HepG2 (cell line): ENCODE measurements around the gene DLG2. TPM values are rescaled to one million over a fixed set of nuclear protein-coding genes. Genes with fewer than 3 reads are reported as not detected.

Experiments
- ATAC-seq: fragments of 200-7000 bp; cut with Tn5 transposase; 3 replicates; pipeline ENCODE4 v1.9.1; 2020; ENCODE audit warnings: mild to moderate bottlenecking, moderate library complexity
- BruUV-seq: library from RNA; stranded (reverse); fragments of 400-500 nt; replicated peaks from 2 replicates; lab custom pipeline; 2021; lab: Mats Ljungman, UMichigan
- CTCF ChIA-PET: fragments of 300-600 bp; formaldehyde crosslinking; extraction: SDS; loops from one replicate; lab custom pipeline; 2021; ENCODE audit warnings: low total read pairs, inconsistent platforms, low intra/inter-chr PET ratio; lab: Yijun Ruan, JAX
- POLR2A ChIA-PET: fragments of 350-600 bp; sonication (Branson Sonifier 250); formaldehyde crosslinking; loops from one replicate; lab custom pipeline; 2020; ENCODE audit warnings: antibody characterized with exemption, inconsistent platforms; lab: Yijun Ruan, JAX
- DNase-seq: peaks from one replicate; pipeline ENCODE4 v3.0.0-alpha.2; 2015; ENCODE audit warnings: low spot score
- FAIRE-seq: peaks from 3 replicates; lab custom pipeline; 2011; peaks lifted over from hg19 to GRCh38; lab: Jason Lieb, UNC
- H2AFZ ChIP-seq: one replicate; pipeline ENCODE4 v1.6.1; 2011; ENCODE audit warnings: low read length, inconsistent platforms
- H3K27ac ChIP-seq: fragments of 300-600 bp; 3 replicates; pipeline ENCODE4 v1.8.0; 2011; ENCODE audit warnings: mixed run types, mild to moderate bottlenecking, mixed read lengths, low read length, inconsistent platforms; ENCODE audit not compliant: insufficient read depth; ENCODE audit errors: extremely low read length
- H3K27me3 ChIP-seq, 2 experiments: fragments of 200-600 bp in 1 of 2; 2 replicates in 1 of 2; 3 replicates in 1 of 2; pipeline versions ENCODE4 v1.6.0 to v1.8.0; 2011; ENCODE audit warnings: low read length in 2 of 2, mild to moderate bottlenecking in 2 of 2, moderate library complexity in 2 of 2, inconsistent platforms in 1 of 2; ENCODE audit not compliant: insufficient read depth in 2 of 2, control insufficient read depth in 1 of 2
- H3K36me3 ChIP-seq, 2 experiments: fragments of 200-600 bp in 1 of 2; replicated peaks in 1 of 2; 2 replicates in 1 of 2; 3 replicates in 1 of 2; pipeline versions ENCODE4 v1.5.1 to v1.8.0; 2011; ENCODE audit warnings: low read length in 2 of 2, inconsistent platforms in 1 of 2; ENCODE audit not compliant: insufficient read depth in 2 of 2, control insufficient read depth in 1 of 2
- H3K4me1 ChIP-seq: 2 replicates; pipeline ENCODE4 v1.5.1; 2012; ENCODE audit warnings: low read length, inconsistent platforms; ENCODE audit not compliant: insufficient read depth
- H3K4me2 ChIP-seq: 2 replicates; pipeline ENCODE4 v1.6.0; 2011; ENCODE audit warnings: low read depth, low read length, inconsistent platforms
- H3K4me3 ChIP-seq, 3 experiments: fragments of 200-600 bp in 1 of 3; sonication (generic), shearing (Covaris generic) in 1 of 3; replicated peaks in 1 of 3; 2 replicates each; pipeline ENCODE4 v1.5.1; 2011 to 2016; ENCODE audit warnings: low read length in 3 of 3, inconsistent platforms in 2 of 3, low read depth in 2 of 3, mild to moderate bottlenecking in 2 of 3, control low read depth in 1 of 3, mixed read lengths in 1 of 3; ENCODE audit not compliant: insufficient read depth in 1 of 3
- H3K79me2 ChIP-seq: one replicate; pipeline ENCODE4 v1.6.1; 2011; ENCODE audit warnings: low read length, inconsistent platforms; ENCODE audit not compliant: insufficient read depth
- H3K9ac ChIP-seq: 2 replicates; pipeline ENCODE4 v1.6.0; 2011; ENCODE audit warnings: mild to moderate bottlenecking, low read depth, low read length, inconsistent platforms; ENCODE audit not compliant: insufficient read depth
- H3K9me3 ChIP-seq: 2 replicates; pipeline ENCODE4 v1.5.1; 2012; ENCODE audit warnings: mild to moderate bottlenecking, low read length
- H4K20me1 ChIP-seq: 2 replicates; pipeline ENCODE4 v1.6.0; 2011; ENCODE audit warnings: inconsistent platforms, mild to moderate bottlenecking, low read length, moderate library complexity; ENCODE audit not compliant: insufficient read depth
- MATR3 ChIP-seq: sonication (generic); formaldehyde crosslinking; IDR thresholded peaks from 2 replicates; pipeline ENCODE4 v1.4.0; 2020; ENCODE audit warnings: missing genetic modification reagents
- SKI ChIP-seq: fragments of 450-650 bp; IDR thresholded peaks from one replicate; pipeline ENCODE4 v1.6.1; 2018; ENCODE audit warnings: mild to moderate bottlenecking; ENCODE audit not compliant: partially characterized antibody
- ZNF33B ChIP-seq: sonication (generic); formaldehyde crosslinking; IDR thresholded peaks from 2 replicates; pipeline ENCODE4 v1.5.1; 2020; ENCODE audit warnings: mild to moderate bottlenecking, missing genetic modification reagents
- ZNF350 ChIP-seq: sonication (generic); formaldehyde crosslinking; IDR thresholded peaks from 2 replicates; pipeline ENCODE4 v1.4.0; 2020; ENCODE audit warnings: mild to moderate bottlenecking, low read depth, missing genetic modification reagents, borderline replicate concordance
- ZNF670 ChIP-seq: sonication (generic); formaldehyde crosslinking; IDR thresholded peaks from 2 replicates; pipeline ENCODE4 v1.8.0; 2022; ENCODE audit warnings: mild to moderate bottlenecking, missing genetic modification reagents, borderline replicate concordance
- ZNF709 ChIP-seq: sonication (generic); formaldehyde crosslinking; IDR thresholded peaks from 2 replicates; pipeline ENCODE4 v1.5.0; 2020; ENCODE audit warnings: mild to moderate bottlenecking, missing genetic modification reagents
- WGBS: methylation state at CpG from one replicate; pipeline ENCODE4 v1.1.6; 2017; ENCODE audit warnings: low lambda C conversion rate; 5-methylcytosine and 5-hydroxymethylcytosine counted together
- in situ Hi-C: cut with HindIII; loops from 2 replicates; pipeline ENCODE4 v1.10.0; 2017; ENCODE audit warnings: low pct_unique_long_range_greater_than_20kb; ENCODE audit not compliant: extremely low pct_ligation_motif_present
- intact Hi-C: fragments of 100-400 bp; cut with micrococcal nuclease; formaldehyde crosslinking; loops from one replicate; pipeline ENCODE4 v1.10.0; 2022; ENCODE audit not compliant: unreplicated experiment
- polyA plus RNA-seq, 8 experiments: library from polyadenylated mRNA; depleted of rRNA in 3 of 8; stranded (reverse) in 7 of 8; unstranded in 1 of 8; fragments of >200 nt; fragmentation: Illumina TruSeq in 4 of 8; extraction: Trizol in 4 of 8; gene quantifications; 2 replicates each; pipeline versions ENCODE4 v1.2.1 to v1.2.3, GENCODE V29; 2011 to 2016; ENCODE audit warnings: low read depth in 4 of 8, missing spikeins in 1 of 8, mixed read lengths in 1 of 8; ENCODE audit not compliant: insufficient read depth in 1 of 8
- total RNA-seq, 5 experiments: library from RNA; depleted of rRNA; stranded (reverse); fragments of >200 nt; fragmentation: Illumina TruSeq; extraction: Trizol; gene quantifications; 2 replicates each; pipeline ENCODE4 v1.2.3, GENCODE V29; 2016; ENCODE audit warnings: low read depth in 1 of 5
- TF ChIP-seq, protein P1 (sequence below): sonication (generic); formaldehyde crosslinking; IDR thresholded peaks from 2 replicates; pipeline ENCODE4 v1.8.0; 2022; ENCODE audit warnings: missing genetic modification reagents, mild to moderate bottlenecking, moderate library complexity, borderline replicate concordance
- TF ChIP-seq, protein P2 (sequence below): sonication (generic); formaldehyde crosslinking; IDR thresholded peaks from 2 replicates; pipeline ENCODE4 v1.5.0; 2020; ENCODE audit warnings: missing genetic modification reagents
- TF ChIP-seq, protein P3 (sequence below): sonication (generic); formaldehyde crosslinking; IDR thresholded peaks from 2 replicates; pipeline ENCODE4 v1.5.1; 2020; ENCODE audit warnings: missing genetic modification reagents, mild to moderate bottlenecking, borderline replicate concordance

DLG2 gene
- total and polyA plus RNA-seq, 2 of the 13 experiments (the other 11 are each of a cell fraction or from before 2014, with no cell fraction given): 0.46 to 1.0 TPM

DNA sequence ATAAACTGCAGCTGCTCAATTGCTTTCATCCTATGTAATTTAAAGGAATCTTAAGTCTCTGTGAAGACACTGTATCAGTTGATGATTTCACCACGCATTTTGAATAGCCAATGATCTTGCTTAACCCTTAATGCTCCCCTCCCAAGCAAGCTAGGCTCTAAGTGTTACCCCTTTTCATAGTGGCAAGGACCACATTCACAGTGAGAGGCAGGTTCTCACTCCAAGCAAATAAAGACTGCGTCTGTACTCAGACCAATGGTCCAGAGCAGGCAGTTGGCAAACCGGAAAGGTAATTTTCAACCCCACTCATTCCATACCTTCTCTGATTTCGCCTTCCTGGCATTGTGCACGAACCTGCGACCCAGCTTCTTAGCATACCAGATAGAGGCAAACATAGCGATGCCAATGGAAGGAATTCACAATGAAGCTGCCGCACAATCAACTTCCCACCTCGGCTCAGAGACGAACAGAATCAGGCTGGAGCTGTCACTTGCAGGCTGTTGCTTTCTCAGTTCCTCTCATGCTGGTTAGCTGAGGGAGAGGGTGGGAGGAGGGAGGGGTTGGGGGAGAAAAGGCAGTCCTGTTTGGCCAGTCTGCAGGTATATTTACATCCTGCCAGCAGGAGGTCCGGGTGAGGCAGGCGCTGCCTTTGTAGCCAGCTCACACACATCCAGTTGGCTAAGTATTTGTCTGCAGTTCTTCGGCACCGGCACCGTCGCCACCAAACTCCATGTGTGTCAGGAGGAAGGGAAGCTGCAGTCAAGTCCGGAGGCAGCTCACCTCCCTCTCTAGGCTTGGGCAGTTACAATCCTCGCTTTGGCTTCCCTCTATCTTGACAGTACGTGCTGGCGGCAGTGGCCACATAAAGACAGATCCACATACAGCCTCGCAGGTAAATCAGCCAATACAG is 1189.8 kb downstream of the DLG2 start:
- CTCF ChIA-PET: no interaction called here
- TF ChIP-seq ZNF709 (CRISPR knock-in tag): no peak
- no peak for TF ChIP-seq ZNF350
- TF ChIP-seq, protein P1, sequence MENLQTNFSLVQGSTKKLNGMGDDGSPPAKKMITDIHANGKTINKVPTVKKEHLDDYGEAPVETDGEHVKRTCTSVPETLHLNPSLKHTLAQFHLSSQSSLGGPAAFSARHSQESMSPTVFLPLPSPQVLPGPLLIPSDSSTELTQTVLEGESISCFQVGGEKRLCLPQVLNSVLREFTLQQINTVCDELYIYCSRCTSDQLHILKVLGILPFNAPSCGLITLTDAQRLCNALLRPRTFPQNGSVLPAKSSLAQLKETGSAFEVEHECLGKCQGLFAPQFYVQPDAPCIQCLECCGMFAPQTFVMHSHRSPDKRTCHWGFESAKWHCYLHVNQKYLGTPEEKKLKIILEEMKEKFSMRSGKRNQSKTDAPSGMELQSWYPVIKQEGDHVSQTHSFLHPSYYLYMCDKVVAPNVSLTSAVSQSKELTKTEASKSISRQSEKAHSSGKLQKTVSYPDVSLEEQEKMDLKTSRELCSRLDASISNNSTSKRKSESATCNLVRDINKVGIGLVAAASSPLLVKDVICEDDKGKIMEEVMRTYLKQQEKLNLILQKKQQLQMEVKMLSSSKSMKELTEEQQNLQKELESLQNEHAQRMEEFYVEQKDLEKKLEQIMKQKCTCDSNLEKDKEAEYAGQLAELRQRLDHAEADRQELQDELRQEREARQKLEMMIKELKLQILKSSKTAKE (CRISPR knock-in tag): no peak
- no peak for TF ChIP-seq SKI
- TF ChIP-seq ZNF33B: no peak
- TF ChIP-seq ZNF670 (CRISPR knock-in tag): no peak
- TF ChIP-seq, protein P2, sequence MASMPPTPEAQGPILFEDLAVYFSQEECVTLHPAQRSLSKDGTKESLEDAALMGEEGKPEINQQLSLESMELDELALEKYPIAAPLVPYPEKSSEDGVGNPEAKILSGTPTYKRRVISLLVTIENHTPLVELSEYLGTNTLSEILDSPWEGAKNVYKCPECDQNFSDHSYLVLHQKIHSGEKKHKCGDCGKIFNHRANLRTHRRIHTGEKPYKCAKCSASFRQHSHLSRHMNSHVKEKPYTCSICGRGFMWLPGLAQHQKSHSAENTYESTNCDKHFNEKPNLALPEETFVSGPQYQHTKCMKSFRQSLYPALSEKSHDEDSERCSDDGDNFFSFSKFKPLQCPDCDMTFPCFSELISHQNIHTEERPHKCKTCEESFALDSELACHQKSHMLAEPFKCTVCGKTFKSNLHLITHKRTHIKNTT (CRISPR knock-in tag): no peak
- TF ChIP-seq MATR3 (CRISPR knock-in tag): no peak
- TF ChIP-seq, protein P3, sequence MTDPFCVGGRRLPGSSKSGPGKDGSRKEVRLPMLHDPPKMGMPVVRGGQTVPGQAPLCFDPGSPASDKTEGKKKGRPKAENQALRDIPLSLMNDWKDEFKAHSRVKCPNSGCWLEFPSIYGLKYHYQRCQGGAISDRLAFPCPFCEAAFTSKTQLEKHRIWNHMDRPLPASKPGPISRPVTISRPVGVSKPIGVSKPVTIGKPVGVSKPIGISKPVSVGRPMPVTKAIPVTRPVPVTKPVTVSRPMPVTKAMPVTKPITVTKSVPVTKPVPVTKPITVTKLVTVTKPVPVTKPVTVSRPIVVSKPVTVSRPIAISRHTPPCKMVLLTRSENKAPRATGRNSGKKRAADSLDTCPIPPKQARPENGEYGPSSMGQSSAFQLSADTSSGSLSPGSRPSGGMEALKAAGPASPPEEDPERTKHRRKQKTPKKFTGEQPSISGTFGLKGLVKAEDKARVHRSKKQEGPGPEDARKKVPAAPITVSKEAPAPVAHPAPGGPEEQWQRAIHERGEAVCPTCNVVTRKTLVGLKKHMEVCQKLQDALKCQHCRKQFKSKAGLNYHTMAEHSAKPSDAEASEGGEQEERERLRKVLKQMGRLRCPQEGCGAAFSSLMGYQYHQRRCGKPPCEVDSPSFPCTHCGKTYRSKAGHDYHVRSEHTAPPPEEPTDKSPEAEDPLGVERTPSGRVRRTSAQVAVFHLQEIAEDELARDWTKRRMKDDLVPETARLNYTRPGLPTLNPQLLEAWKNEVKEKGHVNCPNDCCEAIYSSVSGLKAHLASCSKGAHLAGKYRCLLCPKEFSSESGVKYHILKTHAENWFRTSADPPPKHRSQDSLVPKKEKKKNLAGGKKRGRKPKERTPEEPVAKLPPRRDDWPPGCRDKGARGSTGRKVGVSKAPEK: no peak
- ATAC-seq (peak; percentile 88), FAIRE-seq (no peak), DNase-seq (peak; percentile 14)
- H3K79me2 ChIP-seq: no peaks in the 10 kb centered on the region
- H3K9me3 ChIP-seq: no peaks in the 10 kb centered on the region
- no TSS peak for BruUV-seq
- H3K27ac ChIP-seq: no peak overlapping the region
- POLR2A ChIA-PET: no interaction called here
- intact Hi-C loops: no loop called here
- H3K4me1 ChIP-seq: no peaks in the 10 kb centered on the region
- 6% methylated on average over 10 of the region's 21 CpGs for WGBS
- no peaks in the 10 kb centered on the region for H4K20me1 ChIP-seq
- no peak overlapping the region for H2AFZ ChIP-seq
- H3K36me3 ChIP-seq: no peaks in the 10 kb centered on the region
- no peak overlapping the region; the same call in 1 of the 2 replicates for H3K4me2 ChIP-seq
- in situ Hi-C loops: no loop called here
- H3K27me3 ChIP-seq: no peaks in the 10 kb centered on the region
- no peak overlapping the region for H3K9ac ChIP-seq
- no peak overlapping the region for H3K4me3 ChIP-seq
